M059J (cell line): ENCODE data around the gene SLC37A3. TPM values are rescaled to one million over a fixed set of nuclear protein-coding genes. Genes with fewer than 3 reads are reported as not detected.
A peak's percentile ranks its signal among the peaks of the same experiment; 100 is the strongest.
"Not testable (repeated sequence)": the region's sequence is repeated elsewhere in the genome, so short reads cannot be mapped to it uniquely, and the experiment has no call there.

Experiments
- DNase-seq: peaks from one replicate; pipeline ENCODE4 v3.0.0-alpha.2; 2012; ENCODE audit warnings: low read depth
- total RNA-seq: library from RNA; depleted of rRNA; stranded (reverse); fragments of >200 nt; shearing (Covaris generic); gene quantifications from 2 replicates; pipeline ENCODE4 v1.2.3, GENCODE V29; 2014; rRNA removed

SLC37A3 gene
- total RNA-seq, 1 experiment from 2014 or later: 22.7 TPM

DNA sequence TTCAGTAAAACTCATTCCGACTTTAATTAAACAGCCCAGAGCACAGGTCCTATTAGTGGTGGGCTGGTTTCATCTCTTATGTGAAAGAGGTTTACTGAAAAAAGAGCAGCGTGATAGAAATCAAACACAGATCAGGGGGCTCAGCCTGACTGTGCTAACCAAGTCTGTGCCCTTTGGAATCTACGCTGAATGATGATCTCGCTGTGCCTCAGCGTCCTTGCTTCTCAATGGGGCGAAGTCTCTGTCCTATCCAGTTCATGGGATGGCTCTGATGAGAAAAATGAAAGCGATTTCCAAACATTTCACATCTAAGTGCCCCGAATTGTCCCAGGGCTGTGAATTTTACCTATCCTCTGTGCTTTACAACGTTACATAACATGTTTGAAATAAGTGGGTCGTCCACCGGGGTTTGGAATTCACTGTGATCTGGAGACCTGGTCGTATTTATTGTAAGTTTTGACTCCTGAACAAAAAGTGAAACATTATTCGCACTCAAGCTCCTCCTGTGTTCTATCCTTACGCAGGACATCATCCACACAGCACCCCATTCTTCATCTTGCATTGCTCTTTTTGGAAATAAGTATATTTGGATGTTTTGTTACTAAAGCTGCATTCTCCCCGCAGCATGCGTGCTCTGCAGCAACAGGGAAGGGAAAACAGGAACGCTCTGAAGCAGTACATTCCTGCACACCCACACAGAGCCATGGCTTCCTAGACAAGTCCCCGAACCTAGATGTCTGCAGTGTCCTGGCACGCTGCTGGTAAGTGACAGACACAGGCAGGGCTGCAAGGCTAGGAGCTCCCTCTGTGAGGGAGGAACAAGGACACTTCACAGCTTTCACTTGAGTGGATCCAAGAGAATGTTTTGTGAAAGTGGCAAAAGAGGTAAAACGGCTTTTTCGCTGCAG lies 83.5 kb downstream of the SLC37A3 start:
- DNase-seq: no peak

DNA sequence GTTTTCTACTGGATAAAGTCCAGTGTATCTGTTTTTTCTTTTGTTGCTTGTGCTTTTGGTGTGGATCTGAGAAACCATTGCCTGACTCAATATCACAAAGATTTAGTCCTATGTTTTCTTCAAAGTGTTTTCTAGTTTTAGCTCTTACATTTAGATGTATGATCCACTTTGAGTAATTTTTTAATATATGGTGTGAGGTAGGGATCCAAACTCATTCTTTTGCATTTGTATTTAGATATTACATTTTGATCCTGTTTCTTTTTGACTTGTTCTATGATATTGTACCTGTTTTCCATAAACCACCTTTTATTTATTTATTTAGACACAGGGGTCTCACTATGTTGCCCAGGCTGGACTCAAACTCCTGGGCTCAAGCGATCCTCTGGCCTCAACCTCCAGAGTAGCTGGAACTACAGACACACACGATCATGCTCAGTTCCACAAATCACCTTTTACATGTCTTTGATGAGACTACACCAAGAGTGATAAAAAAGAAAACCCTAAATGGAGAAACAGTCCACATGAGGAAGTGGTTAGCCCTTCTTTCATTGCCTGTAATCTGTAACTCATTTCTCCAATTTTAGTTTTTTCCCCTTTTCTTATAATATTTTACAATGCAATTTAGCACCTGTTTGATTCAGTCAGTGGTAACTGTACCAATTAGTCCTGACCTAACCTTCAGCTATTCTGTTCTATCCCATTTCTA lies 86.0 kb downstream of the SLC37A3 start:
- no peak for DNase-seq

DNA sequence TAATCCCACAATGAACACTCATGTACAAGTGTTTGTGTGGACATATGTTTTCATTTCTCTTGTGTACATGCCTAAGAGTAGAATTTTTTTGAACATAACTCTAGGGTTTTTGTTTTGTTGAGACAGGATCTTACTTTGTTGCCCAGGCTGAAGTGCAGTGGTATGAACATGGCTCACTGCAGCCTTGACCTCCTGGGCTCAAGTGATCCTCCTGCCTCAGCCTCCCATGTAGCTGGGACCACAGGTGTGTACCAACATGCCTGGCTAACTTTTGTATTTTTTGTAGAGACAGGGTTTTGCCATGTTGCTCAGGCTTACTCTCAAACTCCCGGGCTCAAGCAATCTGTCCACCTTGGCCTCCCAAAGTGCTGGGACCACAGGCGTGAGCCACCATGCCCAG lies 87.2 kb downstream of the SLC37A3 start:
- DNase-seq: not testable (repeated sequence)

DNA sequence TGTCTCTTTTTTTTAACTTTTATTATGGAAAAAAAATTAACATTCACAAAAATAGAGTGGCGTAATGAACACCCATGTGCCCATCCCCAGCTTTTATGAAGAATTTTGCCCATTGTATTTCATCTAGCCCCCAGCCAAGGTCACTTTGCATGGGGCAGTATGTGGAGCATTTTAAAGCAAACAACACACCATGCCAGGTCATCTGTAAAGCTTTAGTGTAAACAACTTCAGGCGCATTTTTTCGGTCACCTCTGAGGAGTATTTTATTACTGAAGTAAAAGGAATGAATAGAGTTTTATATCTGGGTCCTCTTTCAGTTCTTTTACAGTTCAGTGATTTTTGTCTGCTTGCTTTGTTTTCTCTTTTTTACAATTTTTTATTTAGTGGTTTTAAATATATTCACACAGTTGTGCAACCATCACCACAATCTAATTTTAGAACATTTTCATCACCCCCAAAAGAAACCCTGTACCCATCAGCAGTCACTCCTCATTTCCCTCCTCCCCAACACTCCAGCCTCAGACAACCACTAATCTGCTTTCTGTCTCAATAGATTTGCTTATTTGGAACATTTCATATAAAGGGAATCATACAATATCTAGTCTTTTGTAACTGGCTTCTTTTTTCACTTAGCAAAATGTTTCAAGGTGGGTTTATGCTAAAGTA lies 87.9 kb downstream of the SLC37A3 start:
- peak; percentile 70 for DNase-seq

DNA sequence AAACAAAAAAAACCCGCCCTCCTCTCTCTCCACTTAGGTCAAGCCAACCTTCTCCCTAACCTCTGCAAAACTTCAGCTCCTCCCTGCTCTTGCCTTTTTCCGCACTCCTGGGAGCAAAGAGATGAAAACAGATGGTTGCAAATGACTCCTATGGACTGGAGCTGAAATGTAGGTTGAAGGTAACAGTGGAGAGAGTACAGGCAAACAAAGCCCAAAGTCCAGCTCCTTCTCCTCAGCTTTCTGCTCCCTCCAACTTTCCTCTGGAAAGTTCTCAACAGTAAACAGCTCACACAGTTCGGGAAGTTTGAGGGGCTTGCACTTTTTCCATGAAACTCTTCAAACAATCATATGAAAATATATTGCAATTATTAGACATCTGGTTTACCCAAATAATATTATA lies 90.3 kb downstream of the SLC37A3 start:
- DNase-seq: no peak

DNA sequence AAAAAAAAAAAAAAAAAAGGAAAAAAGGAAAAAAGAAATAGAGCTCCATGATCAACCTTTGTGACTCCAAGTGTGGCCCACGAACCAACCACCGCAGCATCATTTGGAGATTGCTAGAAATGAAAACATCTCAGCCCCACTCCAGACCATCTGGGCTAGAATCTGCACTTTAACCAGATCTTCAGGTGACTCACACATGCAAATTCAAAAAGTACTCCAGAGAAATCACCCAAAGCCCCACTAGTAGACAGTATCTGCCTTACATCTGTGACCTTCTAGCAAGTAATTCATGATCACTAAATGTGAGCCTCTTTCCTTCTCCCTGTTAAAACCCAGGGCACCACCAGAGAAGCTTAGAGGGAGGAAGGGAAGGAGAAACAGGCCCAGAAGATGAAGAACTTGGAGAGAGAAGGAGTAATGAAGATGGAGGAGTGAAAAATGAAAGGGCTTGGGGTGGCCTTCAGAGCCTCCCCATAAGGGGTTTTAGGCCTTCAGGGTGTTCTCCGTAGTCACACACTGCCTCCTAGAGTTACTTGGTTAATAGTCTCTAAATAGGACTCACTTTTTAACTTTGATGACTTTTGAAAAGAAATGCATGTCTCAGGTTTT lies 94.0 kb downstream of the SLC37A3 start:
- DNase-seq: peak; percentile 16

DNA sequence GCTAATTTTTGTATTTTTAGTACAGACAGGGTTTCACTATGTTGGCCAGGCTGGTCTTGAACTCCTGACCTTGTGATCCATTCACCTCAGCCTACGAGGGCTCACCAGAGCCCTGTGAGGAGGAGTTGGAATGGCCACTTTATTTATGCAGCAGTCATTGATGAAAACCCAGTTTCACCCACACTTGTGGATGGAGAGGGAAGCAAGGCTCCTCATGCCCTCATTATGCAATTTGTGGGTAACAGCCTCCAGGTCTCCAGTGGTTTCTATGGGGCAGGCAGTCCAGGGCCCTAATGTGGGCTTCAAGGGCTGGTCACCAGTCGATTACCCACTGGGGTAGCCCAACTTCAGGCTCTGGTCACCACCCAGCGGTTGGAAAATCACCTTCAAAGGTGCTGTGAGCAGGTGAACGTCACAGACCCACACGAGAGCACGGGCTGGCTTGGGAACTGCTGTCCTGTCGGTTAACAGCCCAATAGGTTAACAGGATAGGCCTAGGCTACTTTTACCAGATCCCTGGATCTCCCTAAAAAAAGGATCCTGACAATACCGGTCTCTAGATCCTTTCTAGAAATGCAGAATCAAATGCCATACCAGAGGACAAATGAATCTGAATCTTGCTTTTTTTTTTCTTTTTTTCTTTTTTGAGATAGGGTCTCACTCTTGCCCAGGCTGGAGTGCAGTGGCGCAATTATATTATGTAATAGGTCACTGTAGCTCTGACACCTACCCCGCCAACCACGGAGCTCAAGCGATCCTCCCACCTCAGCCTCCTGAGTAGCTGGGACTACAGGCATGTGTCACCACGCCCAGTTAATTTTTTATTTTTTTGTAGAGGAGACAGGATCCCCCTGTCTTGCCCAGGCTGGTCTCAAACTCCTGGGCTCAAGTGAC lies 97.8 kb downstream of the SLC37A3 start:
- DNase-seq: no peak

DNA sequence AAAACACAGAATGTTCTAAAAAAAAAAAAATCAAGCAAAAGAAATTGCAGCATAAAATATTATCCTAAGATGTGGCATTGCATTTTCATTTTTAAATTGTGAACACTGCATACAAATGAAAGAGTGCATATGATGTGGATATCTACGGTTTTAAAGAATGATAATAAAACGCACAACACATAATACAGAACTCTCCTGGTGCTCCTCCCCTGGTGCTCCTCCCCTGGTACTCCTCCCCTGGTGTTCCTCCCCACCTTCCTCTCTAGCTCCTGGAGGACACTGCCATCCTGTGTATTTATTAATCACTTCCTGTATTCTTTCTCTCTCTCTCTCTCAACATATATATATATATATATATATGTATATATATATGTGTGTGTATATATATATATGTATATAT lies 100.1 kb downstream of the SLC37A3 start:
- no peak for DNase-seq

DNA sequence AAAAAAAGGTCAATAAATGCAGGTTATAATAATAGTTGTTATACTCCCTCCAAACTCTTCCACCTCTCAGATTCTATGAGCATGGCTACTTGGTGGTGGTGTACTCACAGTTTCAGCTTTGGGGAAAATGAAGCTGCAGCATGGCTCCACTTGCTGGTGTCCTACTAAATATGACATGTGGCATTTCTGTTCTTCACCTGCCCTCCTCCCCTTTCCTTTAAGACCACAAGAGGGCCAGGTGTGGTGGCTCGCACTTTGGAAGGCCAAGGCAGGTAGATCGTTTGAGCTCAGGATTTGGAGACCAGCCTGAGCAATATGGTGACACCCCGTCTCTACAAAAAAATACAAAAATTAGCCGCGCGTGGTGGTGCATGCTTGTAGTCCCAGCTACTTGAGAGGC lies 101.1 kb downstream of the SLC37A3 start:
- no peak for DNase-seq

DNA sequence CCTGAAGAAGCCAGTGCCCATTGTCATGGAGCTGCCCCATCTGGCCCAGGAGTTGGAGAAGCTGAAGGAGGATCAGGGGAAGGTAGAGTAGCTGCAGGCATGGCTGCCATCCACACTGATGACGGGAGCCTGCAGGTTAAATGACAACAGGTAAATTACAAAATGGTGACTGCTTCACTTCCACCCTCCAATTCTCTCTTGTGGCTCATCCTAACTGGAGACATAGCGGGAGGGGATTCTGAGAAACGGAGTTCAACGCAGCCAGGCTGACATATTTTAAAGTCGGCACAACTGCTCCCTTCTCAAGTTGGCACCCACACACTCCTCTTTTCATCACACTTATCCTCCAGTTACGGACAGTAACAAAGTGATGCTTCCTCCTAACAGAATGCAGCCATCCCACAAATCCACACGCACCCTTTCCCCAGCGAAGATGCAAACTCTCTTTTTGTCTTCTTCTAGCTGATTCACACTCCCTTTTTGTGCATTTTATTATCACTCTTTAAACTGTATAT lies 103.0 kb downstream of the SLC37A3 start:
- no peak for DNase-seq

DNA sequence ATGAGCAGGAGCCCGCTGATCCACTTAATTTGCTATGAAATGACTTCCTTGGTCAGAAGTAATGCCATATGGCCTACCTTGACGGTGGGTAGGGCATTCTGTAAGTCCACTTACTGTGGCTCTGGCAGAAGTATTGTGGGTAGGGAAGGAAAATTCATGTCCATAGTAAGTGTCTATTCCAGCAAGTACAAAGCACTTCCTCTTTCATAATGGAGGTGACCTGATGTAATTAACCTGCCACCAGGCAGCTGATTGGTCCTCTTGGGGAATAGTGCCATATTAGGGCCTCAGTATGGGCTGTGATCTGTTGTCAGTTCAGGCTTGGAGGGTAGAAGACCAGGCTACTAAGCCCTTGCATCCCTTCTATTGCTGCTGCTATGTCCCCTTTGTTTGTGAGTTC lies 103.9 kb downstream of the SLC37A3 start:
- no peak for DNase-seq

DNA sequence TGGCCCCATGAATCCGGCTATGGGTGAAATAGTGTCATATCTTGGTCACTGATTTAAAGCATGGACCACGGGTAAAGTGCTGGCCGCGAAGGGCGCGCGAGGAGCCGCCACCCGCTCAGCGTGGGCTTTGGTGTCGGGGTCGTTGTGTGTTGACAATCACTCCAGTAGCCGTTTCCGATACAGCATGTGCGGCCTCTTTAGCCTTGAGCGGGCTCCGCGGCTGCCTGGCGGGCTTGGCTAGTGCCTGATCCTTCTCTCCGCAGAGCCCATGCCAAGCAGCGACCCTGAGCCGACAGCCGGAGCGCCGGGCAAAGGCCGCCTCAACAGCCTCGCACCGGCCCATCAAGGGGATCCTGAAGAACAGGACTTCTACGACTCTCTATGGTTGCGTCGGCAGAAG lies 105.9 kb downstream of the SLC37A3 start:
- no peak for DNase-seq

DNA sequence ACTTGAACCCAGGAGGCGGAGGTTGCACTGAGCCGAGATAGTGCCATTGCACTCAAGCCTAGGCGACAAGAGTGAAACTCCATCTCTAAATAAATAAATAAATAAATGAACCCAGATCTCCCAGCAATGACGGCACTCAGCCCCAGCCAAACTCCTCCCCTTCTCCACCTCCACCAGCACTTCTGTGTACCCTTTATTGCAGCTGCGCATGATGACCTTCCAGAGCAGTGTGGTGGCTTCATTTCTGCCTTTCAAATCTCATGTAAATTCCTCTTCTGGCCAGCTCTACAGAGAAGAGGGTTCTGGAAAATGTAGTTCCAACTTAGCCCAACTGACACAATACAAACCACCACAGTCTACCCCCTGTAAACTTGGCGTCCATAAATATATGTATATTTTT lies 108.5 kb downstream of the SLC37A3 start:
- DNase-seq: no peak

DNA sequence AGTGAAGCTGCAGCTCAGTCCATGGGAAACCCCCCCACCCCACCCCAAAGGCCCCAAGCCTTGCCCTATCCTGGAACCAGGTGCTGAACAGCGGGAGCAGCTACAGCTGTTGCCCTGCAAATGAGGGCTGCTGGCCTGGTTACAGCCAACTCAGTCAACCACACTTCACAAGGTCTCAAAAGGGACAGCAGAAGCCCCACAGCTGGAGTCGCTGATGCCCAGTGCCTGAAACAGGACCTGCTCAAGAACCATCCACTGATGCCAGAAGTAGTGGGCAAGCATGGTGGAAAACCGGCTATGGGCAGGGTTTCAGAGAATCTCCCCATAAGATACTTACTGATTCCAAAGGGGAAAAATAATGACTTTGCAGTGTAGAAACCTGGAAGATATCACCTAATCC lies 110.3 kb downstream of the SLC37A3 start:
- no peak for DNase-seq

DNA sequence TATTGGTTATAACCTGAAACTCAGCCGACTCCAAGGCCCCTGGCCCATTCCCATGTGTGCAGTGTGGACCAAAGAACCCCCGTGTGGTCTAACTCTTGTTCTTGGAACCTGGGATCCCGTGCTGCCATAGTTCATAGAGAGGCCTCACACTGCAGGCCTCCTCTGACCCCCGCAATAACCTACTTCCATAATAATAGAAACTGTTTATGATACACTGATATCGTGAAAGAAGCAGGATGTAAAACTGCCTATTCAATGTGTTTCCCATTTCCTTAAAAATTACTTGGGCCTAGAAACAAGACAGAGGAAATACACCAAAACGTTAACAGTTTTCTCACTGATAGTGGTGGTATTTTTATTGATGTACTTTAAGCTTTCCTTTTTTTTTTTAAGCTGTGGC lies 112.4 kb downstream of the SLC37A3 start:
- no peak for DNase-seq

DNA sequence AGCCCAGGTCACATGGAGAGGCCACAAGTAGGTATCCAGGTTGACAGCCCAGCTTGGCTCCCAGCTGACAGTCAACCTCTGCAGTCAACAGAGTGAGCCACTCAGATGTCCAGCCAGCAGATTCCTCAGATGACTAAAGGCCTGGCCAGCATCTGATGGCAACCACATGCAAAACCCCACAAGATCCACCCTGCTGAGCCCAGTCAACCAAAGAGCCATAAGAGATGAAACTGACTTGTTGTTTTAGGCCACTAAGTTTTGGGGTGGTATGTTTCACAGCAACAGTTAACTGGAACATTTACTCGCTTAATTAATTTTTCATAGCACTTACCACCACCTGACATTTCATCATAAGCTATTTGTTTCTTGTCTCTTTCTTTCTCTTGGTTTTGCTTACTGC lies 114.3 kb downstream of the SLC37A3 start:
- DNase-seq: no peak

Other genes with a start within 250 kb of the SLC37A3 start
- 0.64 and 0.69 TPM in 2 replicates for gene KDM7A, start 221.5 kb downstream of the SLC37A3 start, total RNA-seq
- not detected in 2 replicates for gene RAB19, start 5.5 kb upstream of the SLC37A3 start, total RNA-seq
- gene MKRN1, start 81.0 kb upstream of the SLC37A3 start, total RNA-seq: 49.3 and 77.7 TPM in 2 replicates
- gene DENND2A, start 242.3 kb upstream of the SLC37A3 start, total RNA-seq: 11.5 and 19.9 TPM in 2 replicates